Stimulated activated CD8-positive, alpha-beta memory T cell treated with anti-CD3 and anti-CD28 coated beads, Interleukin-7, amount 100 ng/mL, for 48 hours (primary cell): Measurements from ENCODE around the gene TRIM69.
"Not testable (repeated sequence)": the region's sequence is repeated elsewhere in the genome, so short reads cannot be mapped to it uniquely, and the experiment has no call there.

Source experiments
- DNase-seq, 2 donors: peaks; one replicate each; pipeline ENCODE4 v3.0.0-alpha.2; 2020; ENCODE audit warnings: low read depth in 1 of 2; ENCODE audit errors: extremely low read depth in 1 of 2

The TRIM69 gene

DNA sequence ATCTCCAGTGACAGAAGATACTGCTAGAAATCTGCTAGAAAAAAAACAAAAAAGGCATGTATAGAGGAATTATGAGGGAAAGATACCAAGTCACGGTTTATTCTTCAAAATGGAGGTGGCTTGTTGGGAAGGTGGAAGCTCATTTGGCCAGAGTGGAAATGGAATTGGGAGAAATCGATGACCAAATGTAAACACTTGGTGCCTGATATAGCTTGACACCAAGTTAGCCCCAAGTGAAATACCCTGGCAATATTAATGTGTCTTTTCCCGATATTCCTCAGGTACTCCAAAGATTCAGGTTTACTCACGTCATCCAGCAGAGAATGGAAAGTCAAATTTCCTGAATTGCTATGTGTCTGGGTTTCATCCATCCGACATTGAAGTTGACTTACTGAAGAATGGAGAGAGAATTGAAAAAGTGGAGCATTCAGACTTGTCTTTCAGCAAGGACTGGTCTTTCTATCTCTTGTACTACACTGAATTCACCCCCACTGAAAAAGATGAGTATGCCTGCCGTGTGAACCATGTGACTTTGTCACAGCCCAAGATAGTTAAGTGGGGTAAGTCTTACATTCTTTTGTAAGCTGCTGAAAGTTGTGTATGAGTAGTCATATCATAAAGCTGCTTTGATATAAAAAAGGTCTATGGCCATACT lies 21.1 kb upstream of the TRIM69 start:
- DNase-seq, result no peak

DNA sequence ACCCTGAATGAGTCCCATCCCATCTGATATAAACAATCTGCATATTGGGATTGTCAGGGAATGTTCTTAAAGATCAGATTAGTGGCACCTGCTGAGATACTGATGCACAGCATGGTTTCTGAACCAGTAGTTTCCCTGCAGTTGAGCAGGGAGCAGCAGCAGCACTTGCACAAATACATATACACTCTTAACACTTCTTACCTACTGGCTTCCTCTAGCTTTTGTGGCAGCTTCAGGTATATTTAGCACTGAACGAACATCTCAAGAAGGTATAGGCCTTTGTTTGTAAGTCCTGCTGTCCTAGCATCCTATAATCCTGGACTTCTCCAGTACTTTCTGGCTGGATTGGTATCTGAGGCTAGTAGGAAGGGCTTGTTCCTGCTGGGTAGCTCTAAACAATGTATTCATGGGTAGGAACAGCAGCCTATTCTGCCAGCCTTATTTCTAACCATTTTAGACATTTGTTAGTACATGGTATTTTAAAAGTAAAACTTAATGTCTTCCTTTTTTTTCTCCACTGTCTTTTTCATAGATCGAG lies 20.5 kb upstream of the TRIM69 start:
- no peak for DNase-seq

DNA sequence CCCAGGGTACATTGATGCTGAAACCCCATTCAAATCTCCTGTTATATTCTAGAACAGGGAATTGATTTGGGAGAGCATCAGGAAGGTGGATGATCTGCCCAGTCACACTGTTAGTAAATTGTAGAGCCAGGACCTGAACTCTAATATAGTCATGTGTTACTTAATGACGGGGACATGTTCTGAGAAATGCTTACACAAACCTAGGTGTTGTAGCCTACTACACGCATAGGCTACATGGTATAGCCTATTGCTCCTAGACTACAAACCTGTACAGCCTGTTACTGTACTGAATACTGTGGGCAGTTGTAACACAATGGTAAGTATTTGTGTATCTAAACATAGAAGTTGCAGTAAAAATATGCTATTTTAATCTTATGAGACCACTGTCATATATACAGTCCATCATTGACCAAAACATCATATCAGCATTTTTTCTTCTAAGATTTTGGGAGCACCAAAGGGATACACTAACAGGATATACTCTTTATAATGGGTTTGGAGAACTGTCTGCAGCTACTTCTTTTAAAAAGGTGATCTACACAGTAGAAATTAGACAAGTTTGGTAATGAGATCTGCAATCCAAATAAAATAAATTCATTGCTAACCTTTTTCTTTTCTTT lies 19.2 kb upstream of the TRIM69 start:
- DNase-seq, result no peak

DNA sequence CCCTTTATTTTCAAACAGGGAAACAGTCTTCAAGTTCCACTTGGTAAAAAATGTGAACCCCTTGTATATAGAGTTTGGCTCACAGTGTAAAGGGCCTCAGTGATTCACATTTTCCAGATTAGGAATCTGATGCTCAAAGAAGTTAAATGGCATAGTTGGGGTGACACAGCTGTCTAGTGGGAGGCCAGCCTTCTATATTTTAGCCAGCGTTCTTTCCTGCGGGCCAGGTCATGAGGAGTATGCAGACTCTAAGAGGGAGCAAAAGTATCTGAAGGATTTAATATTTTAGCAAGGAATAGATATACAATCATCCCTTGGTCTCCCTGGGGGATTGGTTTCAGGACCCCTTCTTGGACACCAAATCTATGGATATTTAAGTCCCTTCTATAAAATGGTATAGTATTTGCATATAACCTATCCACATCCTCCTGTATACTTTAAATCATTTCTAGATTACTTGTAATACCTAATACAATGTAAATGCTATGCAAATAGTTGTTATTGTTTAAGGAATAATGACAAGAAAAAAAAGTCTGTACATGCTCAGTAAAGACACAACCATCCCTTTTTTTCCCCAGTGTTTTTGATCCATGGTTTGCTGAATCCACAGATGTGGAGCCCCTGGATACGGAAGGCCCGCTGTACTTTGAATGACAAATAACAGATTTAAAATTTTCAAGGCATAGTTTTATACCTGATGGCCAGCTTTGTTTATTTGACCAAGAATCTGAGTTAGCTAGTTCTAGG lies 18.0 kb upstream of the TRIM69 start:
- DNase-seq, result no peak

DNA sequence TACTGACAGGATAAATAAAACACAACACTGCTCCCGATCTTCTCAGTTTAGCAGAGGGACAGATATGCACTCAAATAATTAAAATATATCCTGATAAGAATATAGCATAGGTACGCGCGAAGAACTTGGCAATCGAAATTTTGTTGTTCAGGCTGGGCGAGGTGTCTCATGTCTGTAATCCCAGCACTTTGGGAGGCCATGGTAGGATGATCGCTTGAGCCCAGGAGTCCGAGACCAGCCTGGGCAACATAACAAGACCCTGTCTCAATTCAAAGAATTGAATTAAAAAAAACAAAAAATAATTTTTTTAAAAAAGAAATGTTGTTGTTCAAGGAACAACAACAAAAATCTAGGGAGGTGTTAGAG lies 17.4 kb upstream of the TRIM69 start:
- DNase-seq, result no peak

DNA sequence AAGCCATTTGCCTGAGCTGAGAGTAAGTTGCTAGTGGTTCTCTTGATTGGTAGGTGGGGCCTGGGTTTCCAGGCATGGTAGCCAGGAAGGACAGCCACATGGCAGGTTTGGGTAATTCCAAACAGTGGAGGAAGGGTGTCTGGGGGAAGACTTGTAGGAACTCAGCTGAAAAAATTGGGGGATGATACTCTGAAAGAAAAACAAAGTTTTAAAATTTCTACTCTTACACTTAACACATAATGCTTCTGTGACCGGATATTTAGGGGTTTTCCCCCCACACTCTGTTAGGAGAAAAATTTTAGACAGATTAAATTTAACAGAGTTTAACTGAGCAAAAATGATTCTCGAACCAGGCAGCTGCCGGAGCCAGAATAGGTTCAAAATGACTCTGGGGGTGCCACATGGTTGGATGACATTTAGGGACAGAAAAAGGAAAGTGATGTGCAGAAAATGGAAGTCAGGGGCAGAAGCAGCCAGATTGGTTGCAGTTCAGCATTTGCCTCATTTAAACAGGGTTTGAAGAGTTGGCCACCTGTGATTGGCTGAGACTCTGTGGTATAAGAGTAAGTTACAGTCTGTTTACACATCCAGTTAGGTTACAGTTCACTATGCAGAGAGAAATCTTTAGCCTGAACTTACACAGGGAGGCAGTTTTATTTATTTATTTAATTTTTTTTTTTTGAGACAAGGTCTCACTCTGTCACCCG lies 16.9 kb upstream of the TRIM69 start:
- peak in 1 of 2 donors; percentile 63 for DNase-seq

DNA sequence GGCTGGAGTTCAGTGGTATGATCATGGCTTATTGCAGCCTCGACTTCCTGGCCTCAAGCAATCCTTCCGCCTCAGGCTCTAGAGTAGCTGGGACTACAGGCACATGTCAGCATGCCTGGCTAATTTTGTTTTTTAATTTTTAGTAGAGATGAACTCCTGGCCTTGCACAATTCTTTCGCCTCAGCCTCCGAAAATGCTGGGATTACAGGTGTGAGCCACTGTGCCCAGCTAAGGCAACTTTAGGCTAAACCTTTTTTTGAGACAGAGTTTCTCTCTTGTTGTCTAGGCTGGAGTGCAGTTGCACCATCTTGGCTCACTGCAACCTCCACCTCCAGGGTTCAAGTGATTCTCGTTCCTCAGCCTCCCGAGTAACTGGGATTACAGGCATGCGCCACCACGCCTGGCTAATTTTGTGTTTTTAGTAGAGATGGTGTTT lies 16.3 kb upstream of the TRIM69 start:
- DNase-seq, result not testable (repeated sequence)

DNA sequence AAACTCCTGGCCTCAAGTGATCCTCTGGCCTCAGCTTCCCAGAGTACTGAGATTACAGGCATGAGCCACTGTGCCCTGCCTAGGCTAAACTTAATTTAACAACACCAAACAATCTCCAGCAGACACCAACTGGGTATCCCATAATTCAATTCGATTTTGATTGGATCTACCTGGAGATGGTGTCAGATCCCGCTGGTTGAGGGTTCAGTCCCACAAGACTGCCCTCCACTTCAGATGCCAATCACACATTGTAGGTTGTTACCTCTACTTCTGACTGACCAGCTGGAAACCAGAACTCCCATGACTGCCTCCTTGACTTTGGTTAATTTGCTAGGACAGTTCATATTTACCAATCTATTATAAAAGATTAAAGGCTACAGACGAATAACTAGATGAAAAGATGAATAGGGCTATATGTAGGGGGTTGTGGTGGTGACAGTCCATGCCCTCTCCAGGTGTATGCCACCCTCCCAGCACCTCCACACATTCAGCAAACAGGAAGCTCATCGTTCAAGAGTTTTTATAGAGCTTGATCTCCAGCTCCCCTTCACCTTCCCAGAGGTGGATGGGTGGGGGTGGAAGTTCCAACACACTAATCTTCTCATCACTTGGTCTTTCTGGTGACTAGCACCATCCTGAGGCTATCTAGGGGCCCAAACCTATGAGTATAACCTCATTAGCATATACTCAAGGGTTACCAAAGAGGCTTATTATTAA lies 15.7 kb upstream of the TRIM69 start:
- DNase-seq, result no peak

DNA sequence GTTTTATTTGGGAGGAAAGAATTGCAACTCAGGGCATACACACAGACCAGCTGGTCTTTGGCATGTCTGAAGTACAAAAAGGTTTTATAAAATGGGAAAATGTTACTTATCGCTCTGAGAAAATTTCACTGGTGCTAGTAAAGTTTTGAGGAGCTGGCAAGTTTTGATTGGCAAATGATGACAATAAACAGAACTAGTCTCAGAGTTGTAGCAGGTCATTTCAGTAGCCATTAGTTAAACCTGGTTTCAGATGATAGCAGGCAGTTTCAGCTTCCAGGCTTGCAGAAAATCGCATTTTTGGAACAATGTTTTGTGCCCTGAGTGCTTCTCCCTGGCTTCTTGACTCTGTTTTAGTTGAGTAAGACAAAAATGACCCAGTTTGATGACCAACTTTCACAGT lies 14.3 kb upstream of the TRIM69 start:
- no peak for DNase-seq

DNA sequence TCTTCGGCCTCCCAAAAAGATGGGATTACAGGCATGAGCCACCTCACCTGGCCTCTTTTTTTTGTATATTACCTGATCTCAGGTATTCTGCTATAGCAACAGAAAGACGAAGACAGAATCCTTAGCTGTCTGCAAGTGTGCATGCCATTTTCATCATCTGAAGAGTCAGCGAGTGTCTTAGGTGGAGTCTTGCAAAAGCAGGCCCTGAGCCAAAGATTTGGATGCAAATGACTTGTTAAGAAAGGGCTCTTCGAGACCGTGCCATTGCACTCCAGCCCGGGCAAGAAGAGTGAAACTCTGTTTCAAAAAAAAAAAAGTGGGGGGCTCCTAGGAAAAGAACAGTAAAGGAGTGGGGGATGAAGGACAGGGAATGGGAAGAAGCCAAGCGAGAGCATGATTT lies 10.2 kb upstream of the TRIM69 start:
- no peak for DNase-seq

DNA sequence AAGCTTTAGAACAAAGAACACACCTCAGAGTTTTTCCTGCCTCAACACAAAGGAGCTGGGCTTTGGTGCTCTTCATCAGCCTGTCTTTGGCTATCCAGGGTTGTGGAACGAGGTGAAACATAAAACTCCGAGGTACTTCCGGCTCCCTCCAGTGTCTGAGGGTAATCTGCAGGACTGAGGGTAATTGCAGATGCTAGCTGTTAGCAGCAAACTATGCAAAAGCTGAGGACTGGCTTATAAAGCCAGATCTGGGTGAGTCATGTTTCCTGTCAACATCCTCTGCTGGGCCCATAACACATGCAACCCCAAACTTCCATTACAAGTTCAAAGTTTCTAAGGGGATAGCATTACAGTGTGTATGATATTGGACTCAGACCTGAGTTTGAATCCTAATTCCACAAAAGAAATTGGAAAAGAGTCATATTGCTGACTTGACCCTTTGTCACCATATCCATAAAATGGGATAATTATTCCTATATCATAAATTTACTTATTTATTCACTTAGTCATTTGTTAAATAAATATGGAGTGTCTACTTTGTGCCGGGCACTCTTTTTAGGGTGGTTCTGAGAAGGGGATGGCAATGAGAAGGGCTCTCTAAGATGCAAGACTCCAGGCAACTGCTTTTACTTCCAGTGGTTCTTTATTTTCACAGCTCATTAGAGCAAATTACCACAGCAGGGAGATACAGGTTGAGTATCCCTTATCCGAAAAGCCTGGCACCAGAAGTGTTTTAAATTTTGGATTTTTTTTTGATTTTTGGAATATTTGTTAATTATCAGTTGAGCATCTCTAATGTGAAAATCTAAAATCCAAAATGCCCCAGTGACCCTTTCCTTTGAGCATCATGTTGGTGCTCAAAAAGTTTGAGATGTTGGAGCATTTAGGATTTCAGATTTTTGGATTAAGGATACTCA lies 9.5 kb upstream of the TRIM69 start:
- peak in 1 of 2 donors; percentile 66 for DNase-seq

DNA sequence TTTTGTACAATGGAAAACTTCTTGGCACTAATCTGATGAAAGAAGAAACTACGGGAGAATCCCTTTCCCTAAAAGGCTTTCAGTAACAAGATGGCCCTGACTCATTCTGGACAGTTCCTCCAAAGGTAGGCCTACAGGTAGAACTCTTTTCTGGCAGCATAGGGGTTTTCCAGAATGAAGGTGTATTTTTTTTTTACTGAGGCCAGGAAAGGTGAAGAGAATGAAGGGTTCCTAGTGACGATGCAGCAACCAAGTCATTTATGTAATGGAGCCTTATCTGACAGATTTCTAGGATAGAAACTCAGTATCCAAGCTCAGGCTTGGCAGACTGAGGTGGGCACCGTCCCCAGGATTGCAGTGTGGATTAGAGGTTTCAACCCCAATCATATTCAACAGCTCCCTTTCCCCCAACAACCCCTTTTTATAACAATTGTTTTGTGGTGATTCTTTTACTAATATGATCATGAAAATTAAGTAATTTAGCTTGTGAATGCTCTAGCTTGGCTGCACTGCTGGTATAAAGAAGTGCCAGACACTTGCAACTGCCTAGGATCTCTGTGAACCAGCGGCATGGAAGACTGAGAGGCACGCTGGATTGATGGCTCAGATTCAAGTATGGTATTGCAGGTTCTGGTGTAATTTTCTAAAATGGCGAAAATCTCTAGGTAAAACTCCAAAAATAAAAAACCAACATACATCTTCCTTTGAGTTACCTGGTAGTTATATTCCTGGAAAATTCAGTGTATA lies 8.7 kb upstream of the TRIM69 start:
- DNase-seq, result no peak

DNA sequence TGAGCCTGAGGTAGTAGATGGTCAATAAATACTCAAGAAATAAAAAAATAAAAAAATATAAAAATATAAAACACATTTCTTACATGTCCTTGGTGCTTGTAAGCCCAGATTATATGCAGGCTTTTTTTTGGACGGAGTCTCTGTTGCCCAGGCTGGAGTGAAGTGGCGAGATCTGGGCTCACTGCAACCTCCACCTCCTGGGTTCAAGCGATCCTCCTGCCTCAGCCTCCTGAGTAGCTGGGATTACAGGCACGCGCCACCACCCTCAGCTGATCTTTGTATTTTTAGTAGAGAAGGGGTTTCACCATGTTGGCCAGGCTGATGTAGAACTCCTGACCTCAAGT lies 8.1 kb upstream of the TRIM69 start:
- DNase-seq, result not testable (repeated sequence)

DNA sequence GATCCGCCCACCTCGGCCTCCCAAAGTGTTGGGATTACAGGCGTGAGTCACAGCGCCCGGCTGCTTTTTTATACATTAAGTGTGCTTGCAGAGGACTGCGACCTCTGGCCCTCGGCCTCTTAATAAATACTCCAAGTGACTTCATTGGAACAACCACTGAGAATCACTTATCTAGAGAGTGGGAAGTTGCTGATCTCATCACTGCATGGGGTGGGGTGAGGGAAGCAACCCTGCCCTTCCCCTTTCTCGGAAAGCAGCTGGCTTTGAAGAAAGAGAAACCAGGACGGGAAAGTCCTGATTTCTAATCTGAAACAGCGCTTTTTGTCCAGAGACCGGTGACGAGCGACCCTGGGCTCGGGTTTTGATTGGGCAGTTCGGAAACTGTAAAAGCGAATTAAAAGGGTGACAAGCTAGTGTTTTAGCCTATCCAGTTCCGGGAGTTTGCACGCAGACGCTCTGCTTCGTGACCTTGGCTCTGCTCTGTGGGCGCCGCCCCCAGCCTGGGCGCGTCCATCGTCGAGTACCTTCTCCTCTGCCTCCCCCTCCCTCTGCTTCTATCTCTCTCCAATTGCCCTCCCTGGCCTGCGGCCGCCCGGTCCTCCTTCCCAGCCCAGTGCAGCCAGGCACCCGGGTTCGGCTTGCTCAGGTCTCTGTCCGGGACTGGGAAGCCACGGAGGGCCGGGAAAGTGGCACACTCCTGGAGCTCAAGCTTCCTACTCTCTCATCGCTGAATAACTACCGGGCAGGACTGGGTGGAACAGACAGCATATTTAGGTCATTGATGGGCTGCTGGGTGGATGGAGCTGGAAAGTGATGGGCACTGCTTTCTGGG lies 7.5 kb upstream of the TRIM69 start:
- peak; percentile 85 to 92 for DNase-seq

DNA sequence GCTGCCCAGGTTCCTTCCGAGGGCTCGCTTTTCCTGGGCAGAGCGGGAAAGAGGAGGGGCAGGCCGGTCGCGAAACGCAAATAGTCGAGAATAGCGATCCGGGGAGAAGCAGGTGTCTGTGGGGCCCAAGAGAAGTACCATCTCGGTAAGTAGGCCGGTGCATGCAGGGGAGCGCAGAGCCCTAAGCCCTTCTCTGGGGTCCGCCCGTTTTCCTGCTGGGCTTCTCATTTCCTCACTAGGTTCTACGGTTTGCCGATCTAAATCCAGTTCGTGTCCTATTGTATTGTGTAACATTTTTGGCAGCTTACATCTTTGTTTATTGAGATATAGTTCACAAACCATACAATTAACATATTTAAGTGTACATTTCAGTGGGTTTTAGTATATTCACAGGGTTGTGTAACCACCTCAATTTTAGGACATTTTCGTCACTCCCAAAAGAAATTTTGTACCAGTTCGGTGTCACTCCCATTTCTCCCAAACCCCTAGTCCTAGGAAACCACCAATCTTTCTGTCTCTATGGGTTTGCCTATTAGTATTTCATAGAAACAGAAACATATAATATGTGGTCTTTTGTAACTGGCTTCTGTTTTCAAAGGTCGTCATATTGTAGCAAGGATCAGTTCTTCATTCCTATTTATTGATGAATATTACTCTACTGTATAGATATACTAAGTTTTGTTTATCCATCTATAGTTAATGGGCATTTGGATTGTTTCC lies 6.8 kb upstream of the TRIM69 start:
- DNase-seq, result no peak

DNA sequence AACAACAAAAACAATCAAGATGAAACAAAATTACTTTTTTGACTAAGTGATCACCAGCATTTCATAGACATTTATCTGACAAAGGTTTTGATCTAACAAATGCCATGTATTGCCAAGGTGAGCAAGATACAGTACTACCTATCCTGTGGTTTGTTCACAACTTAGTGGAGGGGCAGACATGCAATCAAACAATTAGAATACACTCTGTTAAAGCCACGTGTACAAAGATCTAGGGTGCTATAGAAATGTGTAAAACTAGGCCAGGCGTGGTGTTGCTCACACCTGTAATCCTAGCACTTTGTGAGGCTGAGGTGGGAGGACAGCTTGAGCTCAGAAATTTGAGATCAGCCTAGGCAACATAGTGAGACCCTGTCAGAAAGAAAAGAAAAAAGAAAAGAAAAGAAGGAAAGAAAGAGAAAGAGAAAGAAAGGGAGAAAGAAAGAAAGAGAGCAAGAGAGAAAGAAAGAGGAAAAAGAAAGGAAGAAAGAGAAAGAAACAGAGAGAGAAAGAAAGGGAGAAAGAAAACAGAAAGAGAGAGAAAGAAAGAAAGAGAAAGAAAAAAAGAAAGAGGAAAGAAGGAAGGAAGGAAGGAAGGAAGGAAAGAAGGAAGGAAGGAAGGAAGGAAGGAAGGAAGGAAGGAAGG lies 1.4 kb upstream of the TRIM69 start:
- DNase-seq, result no peak
